Heart left ventricle (tissue), 16 donors: ENCODE results near the gene ADAM19. TPM values are rescaled to one million over a fixed set of nuclear protein-coding genes. Genes with fewer than 3 reads are reported as not detected.
A peak's percentile ranks its signal among the peaks of the same experiment; 100 is the strongest.

Experiments used
- ATAC-seq, 4 donors: fragments of 200-7000 bp; cut with Tn5 transposase; one replicate each; pipeline ENCODE4 v1.9.1; 2020 to 2022; ENCODE audit warnings: moderate library complexity in 4 of 4, mild to moderate bottlenecking in 3 of 4, moderate number of reproducible peaks in 1 of 4
- DNase-seq, 5 donors: peaks; one replicate each; pipeline ENCODE4 v3.0.0-alpha.2; 2020
- H3K27ac ChIP-seq, 12 donors: fragments of 200-600 bp; sonication (generic) in 4 of 12; one replicate each; pipeline versions ENCODE4 v1.5.0 to v1.8.0; 2016 to 2022; ENCODE audit warnings: mild to moderate bottlenecking in 2 of 12
- H3K27me3 ChIP-seq, 9 donors: fragments of 200-600 bp; sonication (generic) in 2 of 9; one replicate each; pipeline versions ENCODE4 v1.5.1 to v1.8.0; 2016 to 2022; ENCODE audit warnings: mild to moderate bottlenecking in 3 of 9
- H3K36me3 ChIP-seq, 9 donors: fragments of 200-600 bp; sonication (generic) in 2 of 9; one replicate each; pipeline versions ENCODE4 v1.5.0 to v1.8.0; 2018 to 2022; ENCODE audit warnings: mild to moderate bottlenecking in 2 of 9
- H3K4me1 ChIP-seq, 12 donors: fragments of 200-600 bp; sonication (generic) in 4 of 12; one replicate each; pipeline versions ENCODE4 v1.5.0 to v1.8.0; 2016 to 2022; ENCODE audit warnings: mild to moderate bottlenecking in 3 of 12
- H3K4me3 ChIP-seq, 12 donors: fragments of 200-600 bp; sonication (generic) in 4 of 12; one replicate each; pipeline versions ENCODE4 v1.5.0 to v1.8.0; 2017 to 2022; ENCODE audit warnings: mild to moderate bottlenecking in 9 of 12, moderate library complexity in 4 of 12
- H3K9me3 ChIP-seq, 12 donors: fragments of 200-600 bp; sonication (generic) in 4 of 12; one replicate each; pipeline versions ENCODE4 v1.5.0 to v1.8.0; 2016 to 2022; ENCODE audit warnings: mild to moderate bottlenecking in 1 of 12
- CTCF ChIP-seq, 12 donors: fragments of 200-600 bp; sonication (generic) in 4 of 12; IDR thresholded peaks; one replicate each; pipeline versions ENCODE4 v1.5.0 to v1.8.0; 2018 to 2022; ENCODE audit warnings: antibody characterized with exemption in 12 of 12, mild to moderate bottlenecking in 5 of 12
- POLR2A ChIP-seq, 2 donors: fragments of 450-650 bp; IDR thresholded peaks; one replicate each; pipeline ENCODE4 v1.6.1; 2017; ENCODE audit warnings: antibody characterized with exemption in 2 of 2, mild to moderate bottlenecking in 2 of 2, moderate library complexity in 2 of 2
- WGBS, 4 donors: extraction: QIAGEN DNeasy Blood & Tissue Kit in 2 of 4; methylation state at CpG; one replicate each; pipeline versions ENCODE4 v1.1.5 to v1.1.7; 2013 to 2018; 5-methylcytosine and 5-hydroxymethylcytosine counted together
- intact Hi-C, 10 donors: fragments of 100-400 bp; cut with DNase I; formaldehyde crosslinking; loops; one replicate each; pipeline versions ENCODE4 v1.11.1 to v1.14.2; 2022
- polyA plus RNA-seq, 2 donors: library from polyadenylated mRNA; stranded (reverse); fragments of 200-250 nt; gene quantifications; one replicate each; pipeline ENCODE4 v1.2.3, GENCODE V29; 2013
- total RNA-seq, 9 donors: library from RNA; depleted of rRNA in 2 of 9; stranded (reverse); fragments of >200 nt in 2 of 9; fragmentation: NEBNext Ultra II Directional in 3 of 9; extraction: Animal tissue kit (Norgen Biotek cat#: 25700) in 3 of 9; gene quantifications; one replicate each; pipeline versions ENCODE4 v1.1.0 to v1.2.4, GENCODE V29; 2016 to 2023
- donor health status: ischemic (EF 13 %, LVEDD 7.1; RV severe dilation, severe dysfunction).
- donor health status: healthy with polysubstance abuse.
- donor health status: DM: no; HTN: yes; CAD: no.
- donor health status: DM: no; HTN: no; CAD: no.
- donor health status: ischemic (EF 25% LVEDD 6.9; RV normal size, moderate dysfunction).
- donor health status: ischemic (EF 25% LVEDD 5.7; RV mildly dilated, moderate dysfunction).
- donor health status: healthy.
- donor health status: DM: yes; HTN: yes; CAD: no.
- donor health status: ischemic (EF 35%, LVEDD 5.7; RV mildly dilated, moderate dysfunction).
- donor health status: nonischemic (EF 11% LVEDD 7.7; RV severe dilation, severe dysfunction).
- donor health status: DM: yes; HTN: yes; CAD: no.
- donor health status: PGD.
- donor health status: ischemic (EF 29% LVEDD 5.4; RV normal size, mild dysfunction).
- donor health status: nonischemic (EF 23%, LVEDD 6.1; RV moderate dilation, normal function).

ADAM19 gene
- total and polyA plus RNA-seq, 11 donors: 6.5 to 47.6 (median 19.0) TPM

- peaks cover 0 to 51% (median 35%) of the 10 kb centered on the region in 12 donors for H3K4me1 ChIP-seq
- ATAC-seq: no peak
- intact Hi-C loops: loop anchor here in 8 of 10 donors (2.0 to 10.0 kb wide), 6 partner anchors 49 to 62 kb away; partner anchors contain the start of gene ADAM19 (in 2 of the 8)
- no peak overlapping the region for H3K4me3 ChIP-seq
- no peaks in the 10 kb centered on the region for H3K9me3 ChIP-seq
- no peak for TF ChIP-seq POLR2A (IDR thresholded peaks at IDR 0.05)
- no peak for TF ChIP-seq CTCF (IDR thresholded peaks at IDR 0.05)
- WGBS, 4 donors: 94 to 96% (median 95%) methylated on average over 8 of the region's 8 CpGs
- no peaks in the 10 kb centered on the region for H3K27me3 ChIP-seq
- H3K27ac ChIP-seq: peak overlapping the region in 1 of 12 donors; percentile 49
- H3K36me3 ChIP-seq: peaks cover 0 to 69% (median 32%) of the 10 kb centered on the region in 9 donors
- DNase-seq: no peak
These were observed 62.4 kb downstream of the ADAM19 start for GRCh38 chr5:157513182-157513581.

- ATAC-seq (peak; percentile 87 to 96 (median 94)), DNase-seq (peak; percentile 90 to 96 (median 94))
- Histone ChIP-seq H3K36me3 (peaks cover 0 to 70% (median 33%) of the 10 kb centered on the region in 9 donors), H3K4me1 (peaks cover 0 to 57% (median 39%) of the 10 kb centered on the region in 12 donors), H3K27ac (peak overlapping the region in 11 of 12 donors; percentile 46 to 81 (median 73)), H3K4me3 (peak overlapping the region in 1 of 12 donors; percentile 7), H3K9me3 (no peaks in the 10 kb centered on the region), H3K27me3 (no peaks in the 10 kb centered on the region)
- WGBS, 4 donors: 24 to 48% (median 25%) methylated on average over 9 of the region's 9 CpGs
- intact Hi-C loops: loop anchor here in 8 of 10 donors (2.0 to 10.0 kb wide), 6 partner anchors 50 to 63 kb away; partner anchors contain the start of gene ADAM19 (in 2 of the 8)
- TF ChIP-seq CTCF (IDR thresholded peaks at IDR 0.05) (no peak), POLR2A (IDR thresholded peaks at IDR 0.05) (no peak)
These were observed 63.6 kb downstream of the ADAM19 start for GRCh38 chr5:157511651-157512644.

- Histone ChIP-seq H3K27me3 (no peaks in the 10 kb centered on the region), H3K4me1 (peaks cover 0 to 48% (median 35%) of the 10 kb centered on the region in 12 donors), H3K4me3 (no peak overlapping the region), H3K27ac (peak overlapping the region in 9 of 12 donors; percentile 46 to 81 (median 71)), H3K9me3 (no peaks in the 10 kb centered on the region), H3K36me3 (peaks cover 0 to 76% (median 37%) of the 10 kb centered on the region in 9 donors)
- ATAC-seq (no peak), DNase-seq (no peak)
- intact Hi-C loops: loop anchor here in 6 of 10 donors (5.0 to 10.0 kb wide), 4 partner anchors 52 to 64 kb away; partner anchors contain the start of gene ADAM19 (in 1 of the 6)
- 94 to 95% (median 94%) methylated on average over 5 of the region's 5 CpGs for WGBS, 4 donors
- TF ChIP-seq POLR2A (IDR thresholded peaks at IDR 0.05) (no peak), CTCF (IDR thresholded peaks at IDR 0.05) (no peak)
These were observed 64.9 kb downstream of the ADAM19 start for GRCh38 chr5:157510682-157511081.

GRCh38 chr5:157509587-157509986 is 66.0 kb downstream of the ADAM19 start:
- Histone ChIP-seq H3K27ac (peak overlapping the region in 1 of 12 donors; percentile 80), H3K36me3 (peaks cover 0 to 77% (median 45%) of the 10 kb centered on the region in 9 donors), H3K9me3 (no peaks in the 10 kb centered on the region), H3K27me3 (no peaks in the 10 kb centered on the region), H3K4me1 (peaks cover 0 to 46% (median 32%) of the 10 kb centered on the region in 12 donors), H3K4me3 (no peak overlapping the region)
- no peak for ATAC-seq
- no peak for DNase-seq
- intact Hi-C loops: loop anchor here in 2 of 10 donors (5.0 to 10.0 kb wide), 2 partner anchors 68 to 205 kb away; partner anchors contain the start of gene ADAM19 (in 1 of the 2)
- no peak for TF ChIP-seq POLR2A (IDR thresholded peaks at IDR 0.05)
- TF ChIP-seq CTCF (IDR thresholded peaks at IDR 0.05): no peak
